Endodermal cell (in vitro differentiated cells): ENCODE data around the gene CMIP. TPM values are rescaled to one million over a fixed set of nuclear protein-coding genes. Genes with fewer than 3 reads are reported as not detected.

Experiments used
- DNase-seq: peaks from one replicate; pipeline ENCODE4 v3.0.0-alpha.2; 2017
- H3K27ac ChIP-seq: 2 replicates; pipeline ENCODE4 v1.5.1; 2013; ENCODE audit warnings: mild to moderate bottlenecking, low read depth, low read length, moderate library complexity
- H3K27me3 ChIP-seq: 2 replicates; pipeline ENCODE4 v1.6.1; 2013; ENCODE audit warnings: mild to moderate bottlenecking, low read length, moderate library complexity; ENCODE audit not compliant: insufficient read depth, control insufficient read depth, poor library complexity, severe bottlenecking
- H3K36me3 ChIP-seq: 2 replicates; pipeline ENCODE4 v1.7.0; 2013; ENCODE audit warnings: mild to moderate bottlenecking, low read length, moderate library complexity; ENCODE audit not compliant: control insufficient read depth, insufficient read depth
- H3K4me1 ChIP-seq: one replicate; pipeline ENCODE4 v1.7.0; 2013; ENCODE audit warnings: low read length; ENCODE audit not compliant: control insufficient read depth, insufficient read depth
- H3K4me3 ChIP-seq: 2 replicates; pipeline ENCODE4 v1.5.1; 2013; ENCODE audit warnings: mild to moderate bottlenecking, low read length, moderate library complexity
- H3K9ac ChIP-seq: 2 replicates; pipeline ENCODE4 v1.6.1; 2013; ENCODE audit warnings: mild to moderate bottlenecking, low read length, moderate library complexity; ENCODE audit not compliant: poor library complexity, severe bottlenecking; ENCODE audit errors: extremely low read depth
- H3K9me3 ChIP-seq: 2 replicates; pipeline ENCODE4 v1.6.1; 2013; ENCODE audit warnings: mild to moderate bottlenecking, low read length, moderate library complexity; ENCODE audit not compliant: control insufficient read depth
- H3K27ac Mint-ChIP-seq: 2 replicates; pipeline ENCODE4 v1.8.0; 2020; ENCODE audit warnings: mixed read lengths
- H3K27me3 Mint-ChIP-seq: 2 replicates; pipeline ENCODE4 v1.8.0; 2021; ENCODE audit warnings: mild to moderate bottlenecking, mixed read lengths; ENCODE audit not compliant: insufficient read depth
- H3K36me3 Mint-ChIP-seq: 2 replicates; pipeline ENCODE4 v1.8.0; 2020; ENCODE audit warnings: low read depth, mixed read lengths
- H3K4me1 Mint-ChIP-seq: 2 replicates; pipeline ENCODE4 v1.8.0; 2020; ENCODE audit warnings: mixed read lengths
- H3K4me3 Mint-ChIP-seq: 2 replicates; pipeline ENCODE4 v1.8.0; 2020; ENCODE audit warnings: mild to moderate bottlenecking, moderate library complexity, mixed read lengths
- H3K9me3 Mint-ChIP-seq: 2 replicates; pipeline ENCODE4 v1.8.0; 2020; ENCODE audit warnings: mild to moderate bottlenecking, mixed read lengths
- WGBS, 2 experiments: methylation state at CpG; one replicate each; pipeline versions ENCODE4 v1.1.5 to v1.1.7; 2013; ENCODE audit warnings: missing lambda C conversion rate in 2 of 2, mixed read lengths in 1 of 2; ENCODE audit not compliant: insufficient coverage in 1 of 2, insufficient read length in 1 of 2; 5-methylcytosine and 5-hydroxymethylcytosine counted together
- total RNA-seq, 2 donors: library from RNA; stranded (reverse); fragmentation: NEBNext Ultra II Directional in 1 of 2; extraction: Animal tissue kit (Norgen Biotek cat#: 25700) in 1 of 2; gene quantifications; 2 replicates in 1 of 2; 3 replicates in 1 of 2; pipeline ENCODE4 v1.2.1, GENCODE V29; 2021
- TF ChIP-seq, protein P1 (sequence below): fragments of 200-600 bp; sonication (generic); conservative IDR thresholded peaks from 2 replicates; pipeline ENCODE4 v1.5.0; 2021; ENCODE audit warnings: antibody characterized with exemption, mild to moderate bottlenecking

CMIP gene
- total RNA-seq, 2 donors from 2014 or later: 64.0 to 64.7 TPM

GRCh38 chr16:81614171-81614570, 169.6 kb downstream of the CMIP start:
- Mint-ChIP-seq H3K9me3 (peaks cover 8% of the 10 kb centered on the region), H3K4me3 (no peak overlapping the region), H3K4me1 (peaks cover 41% of the 10 kb centered on the region), H3K36me3 (peaks cover 23% of the 10 kb centered on the region), H3K27me3 (no peaks in the 10 kb centered on the region), H3K27ac (no peak overlapping the region)
- Histone ChIP-seq H3K4me1 (peaks cover 15% of the 10 kb centered on the region), H3K27me3 (no peaks in the 10 kb centered on the region), H3K36me3 (peaks cover 16% of the 10 kb centered on the region), H3K27ac (no peak overlapping the region), H3K9me3 (peaks cover 7% of the 10 kb centered on the region), H3K4me3 (no peak overlapping the region), H3K9ac (no peak overlapping the region)
- TF ChIP-seq, protein P1, sequence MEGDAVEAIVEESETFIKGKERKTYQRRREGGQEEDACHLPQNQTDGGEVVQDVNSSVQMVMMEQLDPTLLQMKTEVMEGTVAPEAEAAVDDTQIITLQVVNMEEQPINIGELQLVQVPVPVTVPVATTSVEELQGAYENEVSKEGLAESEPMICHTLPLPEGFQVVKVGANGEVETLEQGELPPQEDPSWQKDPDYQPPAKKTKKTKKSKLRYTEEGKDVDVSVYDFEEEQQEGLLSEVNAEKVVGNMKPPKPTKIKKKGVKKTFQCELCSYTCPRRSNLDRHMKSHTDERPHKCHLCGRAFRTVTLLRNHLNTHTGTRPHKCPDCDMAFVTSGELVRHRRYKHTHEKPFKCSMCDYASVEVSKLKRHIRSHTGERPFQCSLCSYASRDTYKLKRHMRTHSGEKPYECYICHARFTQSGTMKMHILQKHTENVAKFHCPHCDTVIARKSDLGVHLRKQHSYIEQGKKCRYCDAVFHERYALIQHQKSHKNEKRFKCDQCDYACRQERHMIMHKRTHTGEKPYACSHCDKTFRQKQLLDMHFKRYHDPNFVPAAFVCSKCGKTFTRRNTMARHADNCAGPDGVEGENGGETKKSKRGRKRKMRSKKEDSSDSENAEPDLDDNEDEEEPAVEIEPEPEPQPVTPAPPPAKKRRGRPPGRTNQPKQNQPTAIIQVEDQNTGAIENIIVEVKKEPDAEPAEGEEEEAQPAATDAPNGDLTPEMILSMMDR: no peak
- 94% methylated on average over 13 of the region's 13 CpGs for WGBS, 2 experiments
- DNase-seq: no peak

DNA sequence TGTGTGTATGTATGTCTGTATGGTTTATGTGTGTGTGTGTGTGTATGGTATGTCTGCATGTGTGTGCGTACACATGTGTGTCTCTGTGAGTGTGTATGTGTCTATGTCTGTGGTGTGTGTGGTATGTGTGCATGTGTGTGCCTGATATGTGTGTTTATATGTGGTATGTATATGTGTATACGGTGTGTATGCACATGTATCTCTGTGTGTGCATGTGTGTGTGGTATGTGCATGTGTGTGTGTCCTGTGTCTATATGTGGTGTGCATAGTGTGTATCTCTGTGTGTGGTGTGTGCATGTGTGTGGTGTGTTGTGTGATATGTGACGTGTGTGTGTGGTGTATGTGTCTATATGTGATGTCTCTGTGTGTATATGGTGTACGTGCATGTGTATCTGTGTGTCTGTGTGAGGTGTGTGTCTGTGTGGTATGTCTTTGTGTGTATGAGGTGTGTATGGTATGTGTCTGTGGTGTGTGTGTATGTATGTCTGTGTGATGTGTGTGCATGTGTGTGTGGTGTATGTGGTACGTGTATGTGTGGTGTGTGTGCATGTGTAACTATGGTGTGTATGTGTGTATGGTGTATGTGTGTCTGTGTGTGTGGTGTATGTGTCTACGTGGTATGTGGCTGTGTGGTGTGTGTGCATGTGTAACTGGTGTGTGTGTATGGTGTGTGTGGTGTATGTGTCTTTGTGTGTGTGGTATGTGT, 170.2 kb downstream of the CMIP start:
- peaks cover 7% of the 10 kb centered on the region for H3K9me3 ChIP-seq
- peaks cover 8% of the 10 kb centered on the region for H3K9me3 Mint-ChIP-seq
- no peak overlapping the region for H3K9ac ChIP-seq
- H3K36me3 ChIP-seq: peaks cover 16% of the 10 kb centered on the region
- peaks cover 29% of the 10 kb centered on the region for H3K36me3 Mint-ChIP-seq
- no peak overlapping the region for H3K27ac Mint-ChIP-seq
- DNase-seq: no peak
- TF ChIP-seq, protein P1: no peak
- no peak overlapping the region for H3K4me3 Mint-ChIP-seq
- 92 to 100% methylated on average over 4 to 6 of the region's 6 CpGs for WGBS, 2 experiments
- peaks cover 41% of the 10 kb centered on the region for H3K4me1 Mint-ChIP-seq
- no peak overlapping the region for H3K4me3 ChIP-seq
- peaks cover 15% of the 10 kb centered on the region for H3K4me1 ChIP-seq
- no peak overlapping the region for H3K27ac ChIP-seq
- H3K27me3 Mint-ChIP-seq: no peaks in the 10 kb centered on the region
- H3K27me3 ChIP-seq: no peaks in the 10 kb centered on the region

GRCh38 chr16:81615411-81615810, 170.8 kb downstream of the CMIP start:
- peaks cover 8% of the 10 kb centered on the region for H3K9me3 Mint-ChIP-seq

More at GRCh38 chr16:81615411-81615810, 170.8 kb downstream of the CMIP start:
- Histone ChIP-seq H3K9me3 (peaks cover 7% of the 10 kb centered on the region), H3K27ac (no peak overlapping the region), H3K4me1 (peaks cover 15% of the 10 kb centered on the region), H3K27me3 (no peaks in the 10 kb centered on the region), H3K36me3 (peaks cover 16% of the 10 kb centered on the region), H3K9ac (no peak overlapping the region), H3K4me3 (no peak overlapping the region)
- peaks cover 41% of the 10 kb centered on the region for H3K4me1 Mint-ChIP-seq
- WGBS, 2 experiments: 95 to 100% methylated on average over 1 to 3 of the region's 3 CpGs
- H3K27me3 Mint-ChIP-seq: no peaks in the 10 kb centered on the region
- DNase-seq: no peak
- no peak overlapping the region for H3K27ac Mint-ChIP-seq
- TF ChIP-seq, protein P1: no peak
- no peak overlapping the region for H3K4me3 Mint-ChIP-seq
- peaks cover 29% of the 10 kb centered on the region for H3K36me3 Mint-ChIP-seq
